HT-29 (cell line): ENCODE results near the gene ZRANB1. TPM values are rescaled to one million over a fixed set of nuclear protein-coding genes. Genes with fewer than 3 reads are reported as not detected.
A peak's percentile ranks its signal among the peaks of the same experiment; 100 is the strongest.

Experiments
- DNase-seq: peaks from one replicate; pipeline ENCODE4 v3.0.0-alpha.2; 2015; ENCODE audit warnings: low spot score
- total RNA-seq: library from RNA; depleted of rRNA; stranded (reverse); fragments of >200 nt; shearing (Covaris generic); gene quantifications from 2 replicates; pipeline ENCODE4 v1.2.3, GENCODE V29; 2014

ZRANB1 gene
- total RNA-seq, 1 experiment from 2014 or later: 8.1 TPM

DNA sequence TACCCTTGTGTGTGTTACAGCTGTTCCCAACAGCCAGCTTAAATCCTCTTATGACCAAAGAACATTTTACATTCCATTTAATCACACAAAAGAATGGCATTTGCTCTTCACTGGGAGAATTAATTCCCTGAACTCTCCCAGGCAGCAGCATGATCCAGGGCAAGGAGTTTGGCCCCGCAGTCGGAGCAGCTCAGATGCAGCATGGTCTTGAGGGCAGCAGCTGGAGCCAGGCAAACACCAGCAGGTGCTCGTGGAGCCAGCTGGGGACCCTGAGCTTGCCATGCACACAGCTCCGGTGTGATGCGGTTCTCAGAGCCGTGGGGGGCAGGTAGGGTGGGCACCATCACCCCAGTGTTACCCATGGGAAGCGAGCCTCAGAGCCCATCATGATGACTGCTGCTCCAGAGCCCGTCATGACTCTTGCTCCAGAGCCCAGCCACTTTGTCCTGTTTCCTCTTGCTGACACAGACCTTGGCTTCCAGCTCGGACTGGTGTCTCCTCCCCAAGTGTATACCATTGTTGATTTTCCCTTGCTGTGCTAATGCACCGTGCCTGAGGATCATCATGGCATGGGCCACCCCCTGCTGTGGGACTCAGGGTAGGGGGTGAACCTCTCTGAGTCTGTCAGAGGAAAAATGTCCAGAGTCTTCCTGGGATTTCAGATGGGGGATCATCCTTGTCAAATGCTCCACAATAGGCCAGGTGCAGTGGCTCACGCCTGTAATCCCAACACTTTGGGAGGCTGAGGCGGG lies 75.8 kb downstream of the ZRANB1 start:
- DNase-seq: no peak

GRCh38 chr10:125018576-125019143 lies 76.7 kb downstream of the ZRANB1 start:
- DNase-seq: no peak

DNA sequence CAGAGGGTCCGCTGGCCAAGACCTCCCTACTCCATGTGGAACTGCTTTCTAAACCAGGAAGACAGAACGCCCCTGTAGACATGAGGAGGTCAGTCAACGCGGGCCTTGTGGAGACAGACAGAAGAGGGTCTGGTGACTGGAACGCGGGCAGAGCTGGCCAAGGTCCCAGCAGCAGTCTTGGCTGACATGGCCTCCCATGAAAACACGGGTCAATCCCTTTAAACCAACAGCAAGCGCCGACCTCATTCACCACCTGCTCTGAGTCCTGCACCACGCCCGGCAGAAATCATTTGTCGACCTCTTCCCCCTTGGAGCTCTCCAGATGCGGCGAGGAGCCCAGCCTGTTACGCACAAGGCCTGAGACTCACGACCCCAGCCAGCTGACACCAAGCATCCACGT lies 78.5 kb downstream of the ZRANB1 start:
- no peak for DNase-seq

- DNase-seq: no peak
Measured at GRCh38 chr10:125020871-125021270, 78.9 kb downstream of the ZRANB1 start.

GRCh38 chr10:125021686-125022344 lies 79.9 kb downstream of the ZRANB1 start:
- DNase-seq: no peak

DNA sequence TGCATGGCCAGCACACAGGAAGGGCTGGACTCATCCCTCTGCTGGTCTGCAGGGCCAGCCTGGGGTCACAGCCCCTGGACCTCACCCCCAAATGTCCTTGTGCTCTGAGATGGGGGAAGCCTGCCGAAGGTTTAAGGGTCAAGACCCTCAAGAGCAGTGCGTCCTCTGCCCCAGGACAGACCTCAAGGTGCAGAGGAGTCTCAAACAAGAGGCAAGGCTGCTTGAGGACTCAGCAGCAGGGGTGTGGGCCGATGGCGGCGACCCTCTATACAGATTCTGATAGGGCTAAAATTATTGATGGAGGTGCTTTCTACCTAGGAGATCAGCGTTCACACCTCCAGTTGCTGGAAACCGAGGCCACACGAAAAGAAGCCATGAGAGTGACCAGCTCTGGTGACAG lies 80.7 kb downstream of the ZRANB1 start:
- DNase-seq: no peak

DNA sequence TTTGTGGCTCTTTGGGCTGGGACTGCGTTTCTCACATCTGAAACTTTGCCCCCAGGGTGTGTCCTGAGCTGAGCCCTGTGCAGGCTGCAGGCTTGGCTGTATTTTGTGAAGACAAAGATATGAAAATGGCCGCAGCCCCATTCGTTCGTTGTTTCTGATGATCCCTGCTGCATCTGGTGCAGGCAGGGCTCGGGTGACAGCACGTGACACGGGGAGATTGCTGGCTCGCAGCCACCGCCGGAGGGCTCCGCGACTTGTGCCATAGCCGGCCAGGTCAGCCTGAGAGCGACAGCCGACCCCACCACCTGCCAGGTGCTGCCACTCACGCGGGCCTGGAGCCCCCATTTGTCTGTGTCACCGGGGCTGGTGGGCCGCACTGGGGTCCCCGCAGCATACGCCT lies 81.3 kb downstream of the ZRANB1 start:
- no peak for DNase-seq

GRCh38 chr10:125023862-125024496 lies 82.1 kb downstream of the ZRANB1 start:
- no peak for DNase-seq

GRCh38 chr10:125024497-125025234 lies 82.7 kb downstream of the ZRANB1 start:
- peak; percentile 48 for DNase-seq

DNA sequence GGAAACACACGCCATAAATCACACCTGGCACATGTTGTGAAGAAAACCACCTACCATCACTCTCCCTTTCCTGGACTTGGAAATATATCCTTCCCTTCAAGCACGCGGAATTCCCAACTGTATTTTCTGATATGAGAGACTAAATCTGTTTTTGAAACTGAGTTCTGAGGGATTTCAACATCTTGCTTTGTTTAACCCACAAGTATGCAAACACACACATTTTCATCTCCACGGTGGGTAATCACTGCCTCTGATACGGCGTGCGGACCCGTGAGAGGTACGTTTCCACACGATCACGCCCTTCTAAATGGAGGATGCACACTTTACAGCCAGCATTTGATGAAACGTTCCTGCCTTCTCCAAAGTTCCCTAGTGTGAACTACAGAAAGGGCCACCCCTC lies 83.4 kb downstream of the ZRANB1 start:
- DNase-seq: no peak

- DNase-seq: no peak
Measured at GRCh38 chr10:125026036-125026931, 84.4 kb downstream of the ZRANB1 start.

- DNase-seq: no peak
Measured at GRCh38 chr10:125026974-125027735, 85.2 kb downstream of the ZRANB1 start.

GRCh38 chr10:125027871-125028869 lies 86.2 kb downstream of the ZRANB1 start:
- DNase-seq: no peak

DNA sequence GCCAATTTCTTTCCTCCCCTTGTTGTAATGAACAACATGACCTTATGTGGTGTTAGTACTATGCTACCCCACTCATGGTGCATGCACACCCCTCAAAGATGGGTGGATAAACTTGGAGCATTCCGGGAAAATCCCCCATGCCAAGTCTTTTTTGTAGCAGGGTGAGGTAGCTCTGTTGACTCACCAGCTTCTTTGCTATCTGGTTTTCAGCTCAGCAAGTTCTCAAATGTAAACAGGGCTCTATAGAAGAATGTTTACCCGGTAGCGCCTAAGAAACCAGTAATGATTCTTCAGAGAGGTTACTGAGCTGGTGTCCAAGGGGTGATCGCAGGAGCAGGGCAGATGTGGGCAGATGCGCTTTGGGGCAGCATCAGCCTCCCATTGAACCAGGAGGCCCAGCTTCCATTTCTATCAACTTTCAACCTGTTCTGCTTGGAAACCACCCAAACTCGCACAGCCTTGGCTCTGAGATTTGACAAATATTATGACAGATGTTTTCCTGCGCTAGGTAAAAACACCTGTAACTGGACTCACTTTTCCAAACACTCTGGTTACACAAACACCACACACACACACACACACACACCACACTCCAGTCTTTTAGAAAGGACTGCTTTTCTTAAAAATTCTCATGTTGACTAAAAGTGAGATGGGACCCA lies 87.8 kb downstream of the ZRANB1 start:
- DNase-seq: no peak

DNA sequence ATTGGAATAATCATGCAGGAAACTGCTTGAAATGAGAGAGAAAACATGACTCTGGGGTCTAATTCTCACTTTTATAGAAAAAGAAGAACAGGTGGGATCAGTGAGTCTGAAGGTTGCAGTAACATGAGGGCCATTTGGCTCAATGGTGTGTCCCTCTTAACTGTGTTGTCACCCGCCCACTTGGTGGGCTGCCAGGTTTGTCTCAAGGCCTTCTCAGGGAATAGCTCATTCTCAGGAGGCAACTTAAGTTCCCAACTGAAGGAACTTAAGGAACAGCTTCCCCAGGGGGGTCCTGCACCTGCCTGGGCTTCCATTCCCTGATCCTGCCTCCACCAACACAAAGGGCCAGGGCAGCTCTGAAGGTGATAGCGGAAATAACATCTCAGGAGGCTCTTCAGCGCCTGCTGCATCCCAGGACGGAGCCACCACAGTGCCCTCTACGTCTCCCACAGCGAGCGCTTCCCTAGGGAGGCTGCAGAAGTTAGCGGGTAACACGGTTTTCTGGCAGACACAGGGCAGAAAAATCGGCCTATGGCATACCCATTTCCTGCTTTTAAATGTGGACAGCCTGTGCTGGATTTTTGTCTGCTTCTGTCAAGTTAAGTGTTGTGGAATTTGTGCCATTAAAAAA lies 88.8 kb downstream of the ZRANB1 start:
- no peak for DNase-seq

DNA sequence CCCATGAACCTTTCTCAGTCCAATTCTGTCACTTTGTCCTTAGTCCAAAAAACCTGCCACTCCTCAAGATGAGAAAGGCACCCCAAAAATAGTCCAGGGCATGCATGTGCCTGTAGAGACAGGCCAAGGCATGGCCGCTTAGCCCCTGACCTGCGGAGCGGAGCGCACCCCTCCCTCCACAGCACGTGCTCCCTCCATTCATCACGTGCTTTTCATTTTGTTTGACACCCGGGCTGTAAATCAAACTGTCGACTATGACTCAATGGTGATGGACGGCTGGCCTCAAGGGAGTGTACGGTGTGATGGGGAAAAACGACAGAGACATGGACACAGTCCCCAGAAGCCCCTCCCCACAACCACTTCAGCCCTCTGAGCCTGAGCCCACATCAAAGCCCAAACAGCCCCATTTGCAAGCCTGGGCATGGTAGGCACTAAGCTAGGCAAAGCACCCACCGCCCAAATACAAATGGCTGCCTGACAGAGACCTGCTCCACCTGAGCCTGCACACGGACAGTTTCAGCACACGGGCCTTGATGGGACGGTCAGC lies 90.6 kb downstream of the ZRANB1 start:
- DNase-seq: no peak
